GM18868 (cell line): ENCODE measurements around the gene MMP11.

ENCODE experiments used
- ATAC-seq: cut with Tn5 transposase; IDR thresholded peaks from one replicate; pipeline ENCODE4 v1.9.1; 2021; ENCODE audit warnings: mild to moderate bottlenecking, moderate library complexity; ENCODE audit not compliant: unreplicated experiment

The MMP11 gene

GRCh38 chr22:23827351-23827995 is 54.8 kb downstream of the MMP11 start:
- ATAC-seq, result no peak

- ATAC-seq, result no peak
These were observed 56.4 kb downstream of the MMP11 start for GRCh38 chr22:23828800-23829680.

GRCh38 chr22:23829845-23830372 is 57.3 kb downstream of the MMP11 start:
- ATAC-seq, result no peak

- no peak for ATAC-seq
These were observed 58.6 kb downstream of the MMP11 start for GRCh38 chr22:23831261-23831660.

GRCh38 chr22:23831781-23832180 is 59.1 kb downstream of the MMP11 start:
- no peak for ATAC-seq

GRCh38 chr22:23832226-23833016 is 59.8 kb downstream of the MMP11 start:
- ATAC-seq, result no peak

GRCh38 chr22:23833017-23833751 is 60.5 kb downstream of the MMP11 start:
- ATAC-seq, result no peak
